ENCODE measurements around the gene KCNAB2.

The KCNAB2 gene

GRCh38 chr1:6065093-6065858, 19.6 kb downstream of the KCNAB2 start:
- Histone ChIP-seq H3K4me3 (no peak overlapping the region), H3K4me1 (0 out of 2 replicates have a peak, but pooled peaks cover under 1% of the 10 kb centered on the region), H3K9me3 (no peaks in the 10 kb centered on the region), H3K36me3 (peaks cover 86% of the 10 kb centered on the region), H3K4me2 (no peak overlapping the region), H4K20me1 (peaks cover 100% of the 10 kb centered on the region), H3K27me3 (no peaks in the 10 kb centered on the region), H3K27ac (no peak overlapping the region), H3K9ac (no peak overlapping the region)
- TF ChIP-seq Cebpa-rat (IDR thresholded peaks at IDR 0.05): no peak

- H4K20me1 ChIP-seq: peaks cover 100% of the 10 kb centered on the region
- no peak overlapping the region for H3K4me3 ChIP-seq
- no peak overlapping the region for H3K4me2 ChIP-seq
- H3K9me3 ChIP-seq: no peaks in the 10 kb centered on the region
- peaks cover 9% of the 10 kb centered on the region for H3K4me1 ChIP-seq
- H3K27ac ChIP-seq: no peak overlapping the region
- no peaks in the 10 kb centered on the region for H3K27me3 ChIP-seq
- no peak overlapping the region for H3K9ac ChIP-seq
- peaks cover 87% of the 10 kb centered on the region for H3K36me3 ChIP-seq
- no peak for TF ChIP-seq Cebpa-rat (IDR thresholded peaks at IDR 0.05)
These were observed 21.0 kb downstream of the KCNAB2 start for GRCh38 chr1:6066680-6067079.

GRCh38 chr1:6068073-6068472, 22.4 kb downstream of the KCNAB2 start:
- no peak for TF ChIP-seq Cebpa-rat (IDR thresholded peaks at IDR 0.05)
- Histone ChIP-seq H3K27me3 (no peaks in the 10 kb centered on the region), H3K4me2 (no peak overlapping the region), H3K4me1 (peaks cover 14% of the 10 kb centered on the region), H3K27ac (no peak overlapping the region), H4K20me1 (peaks cover 100% of the 10 kb centered on the region), H3K9ac (no peak overlapping the region), H3K9me3 (no peaks in the 10 kb centered on the region), H3K36me3 (peaks cover 94% of the 10 kb centered on the region), H3K4me3 (no peak overlapping the region)

- TF ChIP-seq Cebpa-rat (IDR thresholded peaks at IDR 0.05): no peak
- no peak overlapping the region for H3K4me3 ChIP-seq
These were observed 23.2 kb downstream of the KCNAB2 start for GRCh38 chr1:6068932-6069331.

GRCh38 chr1:6069573-6069972, 23.9 kb downstream of the KCNAB2 start:
- peaks cover 99% of the 10 kb centered on the region for H4K20me1 ChIP-seq
- H3K4me1 ChIP-seq: peaks cover 14% of the 10 kb centered on the region
- no peak for TF ChIP-seq Cebpa-rat (IDR thresholded peaks at IDR 0.05)
- H3K27ac ChIP-seq: no peak overlapping the region
- H3K4me3 ChIP-seq: no peak overlapping the region
- H3K9ac ChIP-seq: no peak overlapping the region
- no peaks in the 10 kb centered on the region for H3K27me3 ChIP-seq
- no peaks in the 10 kb centered on the region for H3K9me3 ChIP-seq
- H3K36me3 ChIP-seq: peaks cover 95% of the 10 kb centered on the region
- no peak overlapping the region for H3K4me2 ChIP-seq

More at GRCh38 chr1:6068932-6069331, 23.2 kb downstream of the KCNAB2 start:
- Histone ChIP-seq H3K27ac (no peak overlapping the region), H3K27me3 (no peaks in the 10 kb centered on the region), H3K9ac (no peak overlapping the region), H3K9me3 (no peaks in the 10 kb centered on the region), H3K4me2 (no peak overlapping the region), H4K20me1 (peaks cover 99% of the 10 kb centered on the region), H3K4me1 (peaks cover 14% of the 10 kb centered on the region), H3K36me3 (peaks cover 95% of the 10 kb centered on the region)

GRCh38 chr1:6070450-6070974, 24.8 kb downstream of the KCNAB2 start:
- peaks cover 95% of the 10 kb centered on the region for H3K36me3 ChIP-seq

GRCh38 chr1:6071219-6071618, 25.5 kb downstream of the KCNAB2 start:
- Histone ChIP-seq H3K27ac (0 out of 2 replicates have a peak overlapping the region, but pooled peaks have one; percentile 4), H3K9ac (no peak overlapping the region), H3K4me2 (0 out of 2 replicates have a peak overlapping the region, but pooled peaks have one; percentile 11), H3K27me3 (no peaks in the 10 kb centered on the region), H3K9me3 (no peaks in the 10 kb centered on the region), H4K20me1 (peaks cover 99% of the 10 kb centered on the region), H3K4me1 (peaks cover 14% of the 10 kb centered on the region), H3K36me3 (peaks cover 95% of the 10 kb centered on the region), H3K4me3 (no peak overlapping the region)
- TF ChIP-seq Cebpa-rat (IDR thresholded peaks at IDR 0.05): no peak

More at GRCh38 chr1:6070450-6070974, 24.8 kb downstream of the KCNAB2 start:
- H3K27ac ChIP-seq: no peak overlapping the region
- no peak for TF ChIP-seq Cebpa-rat (IDR thresholded peaks at IDR 0.05)
- no peak overlapping the region for H3K4me2 ChIP-seq
- H3K27me3 ChIP-seq: no peaks in the 10 kb centered on the region
- H3K4me3 ChIP-seq: no peak overlapping the region
- H3K9ac ChIP-seq: no peak overlapping the region
- peaks cover 99% of the 10 kb centered on the region for H4K20me1 ChIP-seq
- H3K9me3 ChIP-seq: no peaks in the 10 kb centered on the region
- H3K4me1 ChIP-seq: peaks cover 14% of the 10 kb centered on the region

- H3K27me3 ChIP-seq: no peaks in the 10 kb centered on the region
- peaks cover 21% of the 10 kb centered on the region for H3K4me1 ChIP-seq
- peaks cover 99% of the 10 kb centered on the region for H4K20me1 ChIP-seq
- H3K4me3 ChIP-seq: no peak overlapping the region
- peaks cover 98% of the 10 kb centered on the region for H3K36me3 ChIP-seq
- no peak for TF ChIP-seq Cebpa-rat (IDR thresholded peaks at IDR 0.05)
- no peak overlapping the region for H3K4me2 ChIP-seq
- no peak overlapping the region for H3K27ac ChIP-seq
- H3K9me3 ChIP-seq: no peaks in the 10 kb centered on the region
- H3K9ac ChIP-seq: no peak overlapping the region
These were observed 27.2 kb downstream of the KCNAB2 start for GRCh38 chr1:6072774-6073479.

GRCh38 chr1:6073480-6074053, 27.9 kb downstream of the KCNAB2 start:
- no peak for TF ChIP-seq Cebpa-rat (IDR thresholded peaks at IDR 0.05)
- H3K4me1 ChIP-seq: peaks cover 27% of the 10 kb centered on the region
- no peak overlapping the region for H3K4me2 ChIP-seq
- no peaks in the 10 kb centered on the region for H3K9me3 ChIP-seq
- H4K20me1 ChIP-seq: peaks cover 99% of the 10 kb centered on the region
- no peak overlapping the region for H3K4me3 ChIP-seq
- no peaks in the 10 kb centered on the region for H3K27me3 ChIP-seq
- peaks cover 98% of the 10 kb centered on the region for H3K36me3 ChIP-seq
- H3K27ac ChIP-seq: no peak overlapping the region
- H3K9ac ChIP-seq: no peak overlapping the region
